GM12872 (cell line): Measurements from ENCODE around the gene CD68.

ENCODE experiments used
- CTCF ChIP-seq: IDR thresholded peaks from 3 replicates; pipeline ENCODE4 v1.5.1; 2011; ENCODE audit warnings: low read depth, mild to moderate bottlenecking, low read length, moderate library complexity; ENCODE audit not compliant: insufficient read depth

CD68 gene

GRCh38 chr17:7548585-7549400 lies 30.6 kb upstream of the CD68 start, which contains the start of gene TNFSF12:
Gene TNFSF12 (plus strand): TSS chr17:7549058. CDS start chr17:7549154, 96 bp downstream.
- TF ChIP-seq CTCF: peak; percentile 15; the same call in 1 of the 3 replicates

GRCh38 chr17:7549401-7550055 lies 29.9 kb upstream of the CD68 start:
- no peak for TF ChIP-seq CTCF

- no peak for TF ChIP-seq CTCF
Measured at GRCh38 chr17:7550344-7550743, 29.1 kb upstream of the CD68 start.

- TF ChIP-seq CTCF: no peak
Measured at GRCh38 chr17:7551396-7551795, 28.0 kb upstream of the CD68 start.

GRCh38 chr17:7552621-7553051 lies 26.8 kb upstream of the CD68 start:
- TF ChIP-seq CTCF: no peak

- no peak for TF ChIP-seq CTCF
Measured at GRCh38 chr17:7553356-7553755, 26.1 kb upstream of the CD68 start.

- TF ChIP-seq CTCF: 0 out of 3 replicates have a peak, but pooled peaks have one; percentile 21
Measured at GRCh38 chr17:7555320-7555948, 24.0 kb upstream of the CD68 start.
